GM18517 (cell line): ENCODE measurements around the gene TMPRSS5.
"Not testable (repeated sequence)": the region's sequence is repeated elsewhere in the genome, so short reads cannot be mapped to it uniquely, and the experiment has no call there.

Experiments
- ATAC-seq: cut with Tn5 transposase; IDR thresholded peaks from one replicate; pipeline ENCODE4 v1.9.1; 2021; ENCODE audit warnings: mild to moderate bottlenecking, moderate library complexity; ENCODE audit not compliant: unreplicated experiment

TMPRSS5 gene

DNA sequence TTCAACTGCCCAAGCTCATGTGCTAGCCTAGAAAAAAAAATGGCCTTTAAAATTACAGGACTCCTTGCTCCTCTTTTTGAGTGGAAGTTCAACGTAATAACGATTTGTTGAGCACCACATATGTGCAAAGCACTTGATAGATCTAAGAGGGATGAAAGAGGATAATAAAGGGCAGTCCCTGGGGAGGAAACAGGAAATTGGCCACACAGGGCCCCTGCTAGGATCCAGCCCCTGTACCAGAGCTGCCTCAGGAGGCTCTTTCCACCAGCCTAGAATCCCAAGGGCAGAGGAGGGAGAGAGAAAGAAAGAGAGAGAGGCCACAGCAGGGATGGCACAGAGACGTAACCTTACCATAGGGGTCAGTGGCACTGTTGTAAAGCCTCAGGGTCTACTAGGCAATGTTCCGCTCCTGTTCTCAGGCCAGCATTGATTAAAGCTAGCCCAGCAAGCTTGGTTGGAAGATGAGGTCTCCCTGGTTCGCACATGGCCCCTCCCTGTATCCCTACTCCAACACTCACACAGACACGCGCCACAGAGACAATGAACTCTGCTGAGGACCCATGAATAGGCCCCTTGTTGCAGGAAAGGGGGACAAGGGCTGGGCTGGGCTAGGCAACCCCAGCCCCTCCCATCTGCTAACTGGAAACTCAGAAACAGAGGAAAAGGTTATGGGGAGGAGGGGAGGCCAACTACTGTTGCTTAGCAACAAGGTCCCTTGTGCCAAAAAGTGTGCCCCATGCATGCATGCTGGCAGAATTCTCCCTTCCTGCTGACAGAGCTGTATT lies at the start of gene TMPRSS5:
Gene TMPRSS5, minus strand, starts transcription at position 438 of the 785 bp plus-strand sequence. Its CDS starts 84 bp downstream, at position 354.
- ATAC-seq: no peak

DNA sequence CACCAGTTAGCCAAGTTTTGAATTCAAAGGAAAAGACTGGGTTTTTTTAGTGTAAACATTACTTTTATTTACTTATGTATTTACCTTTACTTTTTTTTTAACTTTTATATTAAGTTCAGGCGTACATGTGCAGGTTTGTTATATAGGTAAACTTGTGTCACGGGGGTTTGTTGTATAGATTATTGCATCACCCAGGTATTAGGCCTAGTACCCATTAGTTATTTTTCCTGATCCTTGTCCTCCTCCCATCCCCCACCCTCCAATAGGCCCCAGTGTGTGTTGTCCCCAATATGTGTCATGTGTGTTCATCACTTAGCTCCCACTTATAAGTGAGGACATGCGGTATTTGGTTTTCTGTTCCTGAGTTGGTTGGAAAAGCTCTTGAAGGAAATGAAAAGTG lies 46.8 kb upstream of the TMPRSS5 start:
- no peak for ATAC-seq

DNA sequence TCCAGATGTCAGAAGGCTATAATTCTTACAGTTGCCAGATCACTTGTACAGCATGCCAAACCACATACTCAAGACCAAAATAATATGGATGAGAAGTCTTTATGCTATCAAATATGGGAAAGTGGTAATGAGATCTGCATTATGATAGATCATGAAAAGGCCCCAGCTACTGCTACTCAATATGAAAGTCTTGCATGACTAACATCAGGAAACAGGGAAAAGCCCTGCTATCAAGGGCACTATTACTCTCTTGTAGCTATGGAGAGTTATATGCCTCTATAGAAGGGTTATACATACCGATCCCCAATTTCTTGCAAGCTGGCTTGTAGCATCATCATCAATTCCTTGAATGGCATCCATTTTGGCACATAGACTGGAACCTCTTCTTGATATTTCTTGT lies 30.2 kb upstream of the TMPRSS5 start:
- ATAC-seq: no peak

DNA sequence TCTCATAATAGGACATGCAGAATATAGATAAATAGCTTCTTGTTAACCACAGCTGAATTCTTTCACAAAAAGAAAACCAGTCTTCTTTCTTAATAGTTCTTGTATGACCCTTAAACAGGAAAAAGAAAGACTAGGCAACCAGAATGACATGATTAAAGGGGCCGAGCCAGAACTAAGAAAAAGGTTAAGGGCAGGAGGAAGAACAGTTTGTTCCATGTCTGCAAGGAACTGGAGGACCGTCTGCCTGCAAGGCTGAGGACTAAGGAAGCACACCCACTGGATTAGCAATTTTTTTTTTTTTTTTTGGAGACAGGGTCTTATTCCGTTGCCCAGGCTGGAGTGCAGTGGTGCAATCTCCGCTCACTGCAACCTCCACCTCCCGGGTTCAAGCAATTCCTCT lies 26.0 kb upstream of the TMPRSS5 start:
- no peak for ATAC-seq

DNA sequence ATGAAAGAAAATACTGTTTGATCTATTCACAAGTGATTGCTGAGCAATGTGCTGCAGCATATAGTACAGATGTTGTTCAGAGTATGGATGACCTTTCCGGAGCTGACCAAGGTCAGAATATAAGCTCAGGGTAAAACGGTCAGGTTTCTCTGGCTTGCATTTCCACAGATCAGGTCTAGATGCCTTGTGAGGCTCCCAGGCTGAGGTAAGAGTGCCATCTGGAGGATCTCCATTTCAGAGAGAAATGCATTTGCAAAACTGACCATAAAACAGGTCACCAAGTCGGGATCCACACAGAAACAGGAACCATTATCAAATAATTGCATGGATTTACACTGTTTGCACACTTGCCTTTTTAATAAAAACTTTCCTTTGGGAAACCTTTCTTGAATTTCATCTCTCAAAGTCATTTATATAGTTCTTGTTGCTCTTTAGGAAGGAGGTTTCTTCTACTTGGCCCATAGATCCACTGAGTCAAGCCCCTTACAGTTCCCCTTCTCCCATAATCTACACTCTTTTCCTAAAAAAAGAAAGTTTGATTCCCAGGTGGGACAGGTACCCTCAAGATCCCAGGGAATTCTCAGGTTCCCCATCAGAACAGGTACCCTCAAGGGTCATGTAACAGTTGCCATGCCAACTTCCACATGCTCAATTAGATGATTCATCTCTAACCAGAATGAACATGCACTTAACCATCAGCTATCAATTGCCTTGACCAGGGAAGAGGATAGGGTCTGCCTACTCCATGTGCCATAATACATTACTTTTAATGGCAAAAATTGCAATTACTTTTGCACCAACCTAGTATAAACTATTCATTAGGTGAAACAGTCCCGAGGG lies 25.0 kb upstream of the TMPRSS5 start:
- no peak for ATAC-seq

DNA sequence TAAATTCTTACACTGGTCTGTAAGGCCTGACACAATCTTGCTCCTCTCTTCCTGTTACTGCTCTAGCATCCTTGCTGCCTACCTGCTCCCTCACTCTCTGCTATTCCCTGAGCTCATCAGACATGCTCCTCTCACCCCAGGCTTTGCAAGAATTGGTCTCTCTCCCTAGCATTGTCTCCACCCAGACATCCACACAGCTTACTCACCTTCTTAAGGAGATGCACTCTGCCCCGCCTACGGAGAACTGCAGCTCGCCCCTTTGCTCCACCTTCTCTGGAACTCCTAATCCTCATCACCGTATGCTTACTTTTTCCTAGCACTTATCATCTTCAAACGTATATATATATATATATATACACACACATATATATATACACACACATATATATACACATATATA lies 23.3 kb upstream of the TMPRSS5 start:
- ATAC-seq: no peak

DNA sequence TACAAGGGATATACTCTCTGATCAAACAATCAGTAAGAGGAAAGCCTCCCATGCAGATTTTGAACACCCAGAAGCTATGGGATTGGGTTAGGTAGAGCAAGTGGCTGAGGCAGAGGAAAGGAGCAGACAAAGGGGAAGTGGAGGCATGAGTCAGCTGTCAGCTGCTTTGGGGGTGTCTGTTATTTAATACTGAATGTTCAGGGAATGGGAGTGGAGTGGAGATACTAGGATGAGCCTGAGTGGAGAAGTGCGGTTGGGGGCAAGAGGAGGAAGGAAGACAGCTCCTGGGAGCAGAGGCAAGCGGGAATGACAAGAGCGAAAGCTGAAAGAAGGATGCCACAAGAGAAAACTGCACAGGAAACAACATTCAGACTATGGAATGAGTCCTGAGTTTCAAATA lies 22.7 kb upstream of the TMPRSS5 start:
- no peak for ATAC-seq

DNA sequence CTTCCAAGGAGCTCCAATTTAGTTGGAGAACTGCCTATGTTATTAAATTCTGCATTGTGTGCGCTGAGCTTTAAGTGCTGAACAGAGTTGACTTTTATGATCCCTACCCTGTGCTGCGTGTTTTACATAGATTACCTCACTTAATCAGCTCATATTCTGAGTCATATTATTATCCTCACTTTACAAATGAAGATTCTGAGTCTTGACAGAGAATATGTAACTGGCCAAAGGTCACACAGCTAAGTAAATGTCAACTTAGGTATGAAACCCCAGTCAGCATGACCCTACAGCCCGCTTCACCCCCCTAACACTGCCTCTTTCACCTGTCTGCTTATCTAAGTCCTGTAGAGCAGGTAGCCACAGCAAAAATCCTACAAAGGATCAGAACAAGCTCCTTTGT lies 19.8 kb upstream of the TMPRSS5 start:
- no peak for ATAC-seq

DNA sequence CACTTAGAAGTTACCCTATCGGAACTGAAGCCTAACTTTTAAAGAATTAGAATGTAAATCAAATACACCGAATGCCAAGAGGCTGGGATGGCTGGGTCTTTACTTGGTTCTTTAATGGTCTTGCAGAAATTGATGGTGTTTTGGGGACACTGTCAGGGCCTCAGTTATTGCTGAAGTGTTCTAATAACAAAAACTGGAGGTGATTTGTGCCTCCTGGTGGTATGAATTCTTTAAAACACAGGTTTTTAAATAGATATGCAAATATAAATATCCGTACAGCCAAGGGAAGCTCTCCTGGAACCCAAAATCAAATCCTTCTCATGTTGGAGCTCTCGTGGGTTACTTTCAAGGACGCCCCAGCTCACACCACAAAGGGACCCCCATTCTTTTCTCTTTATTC lies 19.3 kb upstream of the TMPRSS5 start:
- no peak for ATAC-seq

DNA sequence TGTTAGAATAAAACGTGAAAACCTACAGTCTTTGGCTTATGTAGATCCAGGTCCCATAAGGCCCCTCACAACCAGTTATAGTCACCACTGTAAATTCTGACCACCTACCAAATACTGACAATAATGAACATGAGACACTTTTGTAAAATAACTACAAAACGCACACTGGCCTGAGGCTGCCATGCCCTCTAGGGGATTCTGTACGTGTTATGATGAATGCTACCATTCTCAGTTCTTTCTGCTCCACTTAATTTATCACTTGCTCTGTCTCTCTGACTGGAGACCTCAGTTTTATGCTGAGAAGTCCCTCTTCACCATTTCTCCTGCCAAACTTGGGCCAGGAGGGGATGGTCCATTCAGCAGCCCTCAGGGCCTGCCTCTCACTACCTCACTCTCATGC lies 18.7 kb upstream of the TMPRSS5 start:
- no peak for ATAC-seq

DNA sequence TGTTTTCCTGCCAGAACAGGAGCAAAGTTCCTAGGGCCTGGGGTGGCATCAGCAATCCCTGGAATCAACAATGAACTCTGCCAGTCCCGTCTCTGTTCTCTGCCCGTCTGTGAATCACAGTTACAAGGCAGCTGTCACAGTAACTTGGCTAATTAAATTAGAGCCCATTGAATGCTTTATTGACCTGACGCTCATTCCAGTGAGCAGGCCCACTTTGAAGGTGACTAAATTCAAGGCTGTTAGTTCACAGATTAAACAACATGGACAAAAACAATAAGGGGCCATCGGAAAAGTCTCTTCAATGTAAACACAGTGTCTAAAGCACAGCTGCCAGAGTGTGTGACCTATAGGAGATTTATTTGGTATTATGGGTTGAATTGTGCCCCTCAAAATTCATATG lies 17.7 kb upstream of the TMPRSS5 start:
- no peak for ATAC-seq

DNA sequence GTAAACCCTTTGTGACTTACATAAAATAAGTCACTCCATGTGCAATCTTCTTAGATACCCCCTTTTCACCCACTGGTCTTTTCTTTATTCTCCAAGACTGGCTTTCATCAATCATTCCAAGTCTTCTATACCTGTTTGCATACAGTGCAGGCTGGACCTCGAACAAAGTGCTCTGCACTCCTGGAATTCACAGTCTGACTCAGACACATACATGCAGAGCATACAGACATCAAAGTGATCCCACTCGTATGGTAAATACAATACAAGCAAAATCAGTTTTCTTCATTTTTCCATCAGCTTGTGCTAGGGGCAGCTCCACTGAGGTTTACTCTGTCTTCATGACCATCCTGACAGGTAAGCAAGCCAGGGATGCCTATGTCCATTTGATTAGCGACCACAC lies 16.8 kb upstream of the TMPRSS5 start:
- no peak for ATAC-seq

DNA sequence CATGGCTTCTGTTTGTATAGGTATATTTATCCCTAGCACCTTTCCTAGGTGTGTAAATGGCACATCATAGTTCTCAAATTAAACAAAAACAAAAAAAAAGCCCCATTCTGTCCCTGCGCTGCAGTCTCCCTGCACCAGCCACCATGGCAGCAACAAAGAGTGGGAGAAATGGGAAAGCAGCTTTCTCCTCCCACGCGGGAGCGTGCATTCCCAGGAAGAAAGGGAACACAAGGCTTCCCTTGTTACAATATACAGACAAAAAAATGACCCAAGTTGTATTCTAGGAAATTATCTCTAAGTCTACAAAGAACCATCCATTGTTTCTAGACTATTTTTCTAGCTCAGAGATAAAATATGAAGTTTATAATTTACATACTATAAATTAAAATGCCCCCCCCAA lies 16.1 kb upstream of the TMPRSS5 start:
- no peak for ATAC-seq

DNA sequence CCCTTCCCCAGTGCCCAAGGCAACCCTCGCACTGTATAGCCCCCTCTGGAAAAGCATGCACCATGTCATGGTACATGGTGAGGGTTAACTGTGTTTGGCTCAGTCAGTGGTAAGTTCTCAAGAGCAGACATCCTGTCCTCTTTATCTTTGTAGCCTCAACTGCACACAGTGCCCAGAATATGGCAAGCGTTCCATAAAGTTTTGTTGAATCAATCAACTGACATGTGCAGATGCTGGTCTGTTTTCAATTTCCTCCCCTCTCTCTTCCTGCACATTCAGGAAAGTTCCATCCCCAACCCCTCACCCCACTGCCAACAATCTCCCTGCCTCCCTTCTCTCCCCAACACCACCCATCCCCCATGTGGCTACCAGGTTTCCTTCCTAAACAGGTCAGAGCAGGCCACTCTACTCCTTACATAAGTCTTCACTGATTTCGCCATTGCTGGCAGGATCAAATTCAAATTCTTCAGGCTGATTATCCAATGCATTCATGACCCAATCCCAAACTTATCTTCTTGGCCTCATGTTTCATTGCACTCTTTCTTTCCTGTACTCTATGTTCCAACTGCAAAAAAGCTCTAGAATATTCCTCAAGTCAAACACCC lies 15.5 kb upstream of the TMPRSS5 start:
- no peak for ATAC-seq

DNA sequence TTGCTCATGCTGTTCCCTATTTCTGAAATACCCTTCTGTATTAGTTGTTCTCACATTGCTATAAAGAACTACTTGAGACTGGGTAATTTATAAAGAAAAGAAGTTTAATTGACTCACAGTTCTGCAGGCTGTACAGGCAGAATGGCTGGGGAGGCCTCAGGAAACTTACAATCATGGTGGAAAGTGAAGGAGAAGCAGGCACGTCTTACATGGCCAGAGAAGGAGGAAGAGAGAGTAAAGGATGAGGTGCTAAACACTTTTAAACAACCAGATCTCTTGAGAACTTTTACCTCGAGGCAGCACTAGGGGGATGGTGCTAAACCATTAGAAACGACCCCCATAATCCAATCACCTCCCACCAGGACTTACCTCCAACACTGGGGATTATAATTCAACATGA lies 14.4 kb upstream of the TMPRSS5 start:
- not testable (repeated sequence) for ATAC-seq

DNA sequence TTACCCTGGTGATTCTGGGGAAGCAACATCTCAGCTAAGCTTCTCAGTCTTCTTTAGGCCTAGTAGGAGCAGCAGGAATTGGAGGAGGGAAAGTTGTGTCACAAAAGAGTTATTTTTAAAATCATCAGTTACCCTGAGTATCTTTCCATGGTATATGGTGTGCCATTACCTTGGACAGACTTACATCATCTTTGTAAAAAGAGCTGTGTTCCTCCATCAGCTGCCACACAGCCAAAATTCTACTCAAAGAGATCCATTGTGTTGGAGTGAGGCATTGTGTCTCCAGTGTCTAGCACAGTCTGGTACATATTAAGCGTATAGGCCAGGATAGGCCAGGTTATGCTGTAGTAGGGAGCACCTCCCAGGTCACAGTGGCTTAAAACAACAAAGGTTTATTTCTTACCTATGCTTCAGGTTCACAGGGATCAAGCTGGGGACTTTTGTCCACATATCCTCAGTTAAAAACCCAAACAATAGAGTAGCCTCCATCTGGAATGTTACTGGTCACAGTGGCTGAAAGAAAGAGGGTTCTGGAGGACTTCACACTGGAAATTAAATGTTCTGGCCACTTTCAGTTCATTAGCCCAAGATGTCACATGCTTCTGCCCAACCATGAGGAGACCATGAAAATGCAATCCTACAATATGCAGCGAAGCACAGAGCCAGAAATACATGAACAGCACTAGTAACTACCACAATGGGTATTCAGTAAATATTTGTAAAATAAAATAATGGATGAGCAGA lies 9.9 kb upstream of the TMPRSS5 start:
- ATAC-seq: no peak

DNA sequence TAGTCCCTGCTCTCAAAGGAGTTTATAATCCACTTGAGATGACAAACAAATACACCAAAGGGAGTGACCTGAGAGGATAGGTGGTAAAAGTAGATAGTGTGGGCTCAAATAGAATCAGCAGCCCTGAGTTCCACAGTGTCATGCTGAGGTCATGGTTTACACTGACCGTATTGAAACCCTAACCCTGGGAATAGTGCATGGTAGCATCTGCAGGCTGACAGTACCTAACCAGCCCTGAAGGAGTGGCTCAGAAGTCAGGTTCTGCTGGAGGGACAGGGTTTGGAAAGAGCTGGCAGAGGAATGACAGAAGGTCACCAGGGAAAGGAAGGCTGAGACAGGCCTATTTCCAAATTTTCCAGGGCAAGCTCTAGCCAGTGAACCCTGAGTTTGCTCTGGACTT lies 9.2 kb upstream of the TMPRSS5 start:
- ATAC-seq: no peak

DNA sequence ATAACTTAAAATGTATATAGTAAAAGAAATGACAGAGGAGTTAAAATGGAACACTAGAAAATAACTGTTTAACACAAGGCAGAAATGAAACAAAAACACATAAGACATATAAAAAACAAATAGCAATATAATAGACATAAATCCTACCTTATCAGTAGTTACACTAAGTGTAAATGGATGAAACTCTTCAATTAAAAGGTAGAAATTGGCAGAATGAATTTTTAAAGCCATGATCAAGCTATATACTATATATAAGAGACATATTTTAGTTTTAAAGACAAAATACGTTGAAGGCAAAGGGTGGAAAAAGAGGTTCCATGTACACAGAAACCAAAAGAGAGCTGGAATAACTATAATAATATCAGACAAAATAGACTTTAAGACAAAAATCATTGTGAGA lies 4.9 kb upstream of the TMPRSS5 start:
- ATAC-seq: no peak

DNA sequence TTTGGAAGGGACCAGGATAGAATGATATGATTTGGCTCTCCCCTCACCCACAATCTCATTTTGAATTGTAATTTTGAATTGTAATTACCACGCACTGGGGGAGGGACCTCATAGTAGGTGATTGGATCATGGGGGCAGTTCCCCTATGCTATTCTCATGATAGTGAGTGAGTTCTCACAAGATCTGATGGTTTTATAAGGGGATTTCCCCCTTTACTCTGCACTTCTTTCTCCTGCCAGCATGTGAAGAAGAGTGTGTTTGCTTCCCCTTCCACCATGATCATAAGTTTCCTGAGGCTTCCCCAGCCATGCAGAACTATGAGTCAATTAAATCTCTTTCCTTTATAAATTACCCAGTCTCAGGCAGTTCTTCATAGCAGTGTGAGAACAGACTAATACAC lies 2.6 kb downstream of the TMPRSS5 start:
- not testable (repeated sequence) for ATAC-seq

DNA sequence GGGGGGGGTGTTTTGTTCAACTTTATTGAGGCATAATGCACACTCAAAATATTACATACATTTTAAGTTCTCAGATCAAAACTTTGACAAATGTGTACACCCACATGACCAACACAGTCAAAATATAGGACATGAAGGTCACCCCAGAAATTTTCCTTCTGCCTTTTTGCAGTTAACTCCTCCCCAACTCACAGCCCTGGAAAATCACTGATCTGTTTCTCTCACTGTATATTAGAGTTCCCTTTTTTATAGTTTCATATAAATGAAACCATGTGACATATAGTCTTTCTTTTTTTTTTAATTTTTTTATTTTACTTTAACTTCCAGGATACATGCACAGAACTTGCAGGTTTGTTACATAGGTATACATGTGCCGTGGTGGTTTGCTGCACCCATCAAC lies 4.6 kb downstream of the TMPRSS5 start:
- ATAC-seq: no peak

DNA sequence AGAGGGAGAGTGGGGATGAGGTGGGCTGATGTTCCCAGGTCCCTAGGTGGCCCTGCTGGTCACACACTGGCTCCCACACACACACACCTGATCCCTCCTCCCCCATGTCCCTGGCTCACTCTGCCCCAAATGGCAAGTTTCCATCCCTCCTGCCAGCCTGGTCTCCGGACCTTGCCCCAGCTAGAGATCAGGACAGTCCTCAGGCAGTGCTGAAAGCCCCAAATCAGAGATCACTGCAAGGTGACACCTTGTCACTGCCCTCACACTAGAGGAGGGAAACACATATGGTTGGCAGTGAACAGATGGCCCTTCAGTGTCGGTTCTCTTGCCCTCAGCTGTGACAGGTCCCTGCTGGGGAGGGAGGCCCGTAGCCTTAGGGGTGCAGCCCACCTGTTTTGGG lies 7.6 kb downstream of the TMPRSS5 start:
- no peak for ATAC-seq
